K562 (cell line): Measurements from ENCODE around the gene PTGIR. TPM values are rescaled to one million over a fixed set of nuclear protein-coding genes. Genes with fewer than 3 reads are reported as not detected.

ENCODE experiments used
- CAMTA2 ChIP-seq: fragments of 250-450 bp; sonication (Bioruptor Pico); conservative IDR thresholded peaks from 2 replicates; pipeline ENCODE4 v1.5.1; 2022
- CBX2 ChIP-seq: fragments of 200-600 bp; sonication (generic); IDR thresholded peaks from one replicate; pipeline ENCODE4 v1.6.1; 2012; ENCODE audit warnings: mild to moderate bottlenecking, low read length, inconsistent platforms; ENCODE audit not compliant: insufficient read depth, poor library complexity, severe bottlenecking
- CREB1 ChIP-seq, 2 experiments: sonication (generic) in 1 of 2; formaldehyde crosslinking in 1 of 2; IDR thresholded peaks; 2 replicates each; pipeline versions ENCODE4 v1.6.1 to v1.8.0; 2012 to 2022; ENCODE audit warnings: inconsistent platforms in 1 of 2, mild to moderate bottlenecking in 1 of 2, missing genetic modification reagents in 1 of 2, moderate library complexity in 1 of 2
- EHMT2 ChIP-seq: fragments of 450-650 bp; IDR thresholded peaks from 2 replicates; pipeline ENCODE4 v1.6.1; 2018; ENCODE audit warnings: antibody characterized with exemption
- ELF2 ChIP-seq: fragments of 250-450 bp; sonication (Bioruptor Pico); IDR thresholded peaks from 2 replicates; pipeline ENCODE4 v1.5.0; 2021; ENCODE audit warnings: mild to moderate bottlenecking
- HDAC8 ChIP-seq: fragments of 450-650 bp; IDR thresholded peaks from 2 replicates; pipeline ENCODE4 v1.6.1; 2016; ENCODE audit warnings: mild to moderate bottlenecking, missing genetic modification characterization, moderate library complexity, missing compliant biosample characterization
- HNRNPK ChIP-seq: fragments of 200-400 bp; formaldehyde crosslinking; IDR thresholded peaks from one replicate; pipeline ENCODE4 v1.6.1; 2018; ENCODE audit warnings: mild to moderate bottlenecking, low read depth, low read length; ENCODE audit not compliant: poor library complexity, severe bottlenecking
- KAT2B ChIP-seq: IDR thresholded peaks from one replicate; pipeline ENCODE4 v1.6.1; 2012; ENCODE audit warnings: low read depth, mild to moderate bottlenecking, control low read depth, inconsistent platforms, low read length, moderate library complexity
- KDM2B ChIP-seq: fragments of 250-450 bp; sonication (Bioruptor Pico); IDR thresholded peaks from 2 replicates; pipeline ENCODE4 v1.8.0; 2021; ENCODE audit warnings: mild to moderate bottlenecking, moderate library complexity
- MAFK ChIP-seq: IDR thresholded peaks from 2 replicates; pipeline ENCODE4 v1.6.1; 2011; ENCODE audit warnings: low read length, improper control_type of control experiment
- MED1 ChIP-seq: sonication (generic); formaldehyde crosslinking; IDR thresholded peaks from 2 replicates; pipeline ENCODE4 v1.8.1; 2023; ENCODE audit warnings: missing genetic modification reagents, borderline replicate concordance
- MTA1 ChIP-seq: fragments of 450-650 bp; IDR thresholded peaks from 2 replicates; pipeline ENCODE4 v1.6.1; 2017; ENCODE audit warnings: borderline replicate concordance
- POLR2AphosphoS2 ChIP-seq: IDR thresholded peaks from 2 replicates; pipeline ENCODE4 v1.6.1; 2012; ENCODE audit warnings: low read length, improper control_type of control experiment
- SMAD4 ChIP-seq: fragments of 250-450 bp; sonication (Bioruptor Pico); conservative IDR thresholded peaks from 2 replicates; pipeline ENCODE4 v1.8.0; 2021; ENCODE audit warnings: inconsistent platforms, mild to moderate bottlenecking, moderate library complexity
- SREBF1 ChIP-seq: fragments of 150-350 bp; IDR thresholded peaks from 2 replicates; pipeline ENCODE4 v1.6.1; 2014; ENCODE audit warnings: antibody characterized with exemption, low read depth, low read length, borderline replicate concordance
- ZFP1 ChIP-seq: fragments of 450-650 bp; formaldehyde crosslinking; IDR thresholded peaks from 2 replicates; pipeline ENCODE4 v1.4.0; 2020; ENCODE audit warnings: mild to moderate bottlenecking, mixed read lengths
- ZFP30 ChIP-seq: fragments of 250-450 bp; sonication (Bioruptor Pico); IDR thresholded peaks from 2 replicates; pipeline ENCODE4 v1.8.0; 2022; ENCODE audit warnings: moderate library complexity, mild to moderate bottlenecking, inconsistent platforms, borderline replicate concordance
- ZFP36 ChIP-seq: fragments of 150-350 bp; IDR thresholded peaks from 2 replicates; pipeline ENCODE4 v1.6.1; 2018; ENCODE audit warnings: low read length, low read depth; ENCODE audit not compliant: partially characterized antibody
- ZKSCAN1 ChIP-seq: fragments of 150-350 bp; IDR thresholded peaks from 2 replicates; pipeline ENCODE4 v1.6.1; 2016; ENCODE audit warnings: low read depth, low read length
- ZNF146 ChIP-seq: IDR thresholded peaks from one replicate; pipeline ENCODE4 v1.6.1; 2018; ENCODE audit warnings: missing compliant biosample characterization; ENCODE audit not compliant: unreplicated experiment
- ZNF197 ChIP-seq: fragments of 200-800 bp; sonication (Bioruptor generic); IDR thresholded peaks from 2 replicates; pipeline ENCODE4 v1.6.1; 2016; ENCODE audit warnings: low read depth, missing genetic modification characterization, missing compliant biosample characterization
- ZNF239 ChIP-seq: fragments of 250-450 bp; sonication (Bioruptor Pico); IDR thresholded peaks from 2 replicates; pipeline ENCODE4 v1.4.0; 2020; ENCODE audit warnings: mild to moderate bottlenecking
- ZZZ3 ChIP-seq: fragments of 450-650 bp; IDR thresholded peaks from 2 replicates; pipeline ENCODE4 v1.6.1; 2016; ENCODE audit warnings: antibody characterized with exemption, mild to moderate bottlenecking, moderate library complexity
- polyA plus RNA-seq, 8 experiments: library from polyadenylated mRNA; depleted of rRNA in 4 of 8; stranded (reverse) in 5 of 8; unstranded in 3 of 8; fragments of >200 nt; fragmentation: Nextera tagmentation in 2 of 8; fragmentation: Illumina TruSeq in 1 of 8; extraction: Ambion mirVana in 2 of 8; extraction: Trizol in 1 of 8; gene quantifications; 2 replicates each; pipeline versions ENCODE4 v1.2.1 to v1.2.3, GENCODE V29; 2011 to 2014; ENCODE audit warnings: inconsistent platforms in 1 of 8, missing spikeins in 1 of 8
- total RNA-seq, 7 experiments: library from RNA; depleted of rRNA in 6 of 7; stranded (reverse); fragments of >200 nt in 6 of 7; fragmentation: Illumina TruSeq in 2 of 7; extraction: Trizol in 2 of 7; gene quantifications; 2 replicates each; pipeline versions ENCODE4 v1.2.1 to v1.2.3, GENCODE V29; 2011 to 2021; ENCODE audit warnings: low replicate concordance in 1 of 7
- TF ChIP-seq, protein P1 (sequence below): IDR thresholded peaks from 2 replicates; pipeline ENCODE4 v1.6.1; 2014; ENCODE audit warnings: antibody characterized with exemption
- TF ChIP-seq, protein P2 (sequence below): sonication (generic); formaldehyde crosslinking; IDR thresholded peaks from 2 replicates; pipeline ENCODE4 v1.8.0; 2022; ENCODE audit warnings: mild to moderate bottlenecking, missing genetic modification reagents, borderline replicate concordance

PTGIR gene
- total and polyA plus RNA-seq, 9 of the 15 experiments (the other 6 are each of a cell fraction or from before 2014, with no cell fraction given): 0.11 to 3.4 (median 1.1) TPM; not detected in 1

DNA sequence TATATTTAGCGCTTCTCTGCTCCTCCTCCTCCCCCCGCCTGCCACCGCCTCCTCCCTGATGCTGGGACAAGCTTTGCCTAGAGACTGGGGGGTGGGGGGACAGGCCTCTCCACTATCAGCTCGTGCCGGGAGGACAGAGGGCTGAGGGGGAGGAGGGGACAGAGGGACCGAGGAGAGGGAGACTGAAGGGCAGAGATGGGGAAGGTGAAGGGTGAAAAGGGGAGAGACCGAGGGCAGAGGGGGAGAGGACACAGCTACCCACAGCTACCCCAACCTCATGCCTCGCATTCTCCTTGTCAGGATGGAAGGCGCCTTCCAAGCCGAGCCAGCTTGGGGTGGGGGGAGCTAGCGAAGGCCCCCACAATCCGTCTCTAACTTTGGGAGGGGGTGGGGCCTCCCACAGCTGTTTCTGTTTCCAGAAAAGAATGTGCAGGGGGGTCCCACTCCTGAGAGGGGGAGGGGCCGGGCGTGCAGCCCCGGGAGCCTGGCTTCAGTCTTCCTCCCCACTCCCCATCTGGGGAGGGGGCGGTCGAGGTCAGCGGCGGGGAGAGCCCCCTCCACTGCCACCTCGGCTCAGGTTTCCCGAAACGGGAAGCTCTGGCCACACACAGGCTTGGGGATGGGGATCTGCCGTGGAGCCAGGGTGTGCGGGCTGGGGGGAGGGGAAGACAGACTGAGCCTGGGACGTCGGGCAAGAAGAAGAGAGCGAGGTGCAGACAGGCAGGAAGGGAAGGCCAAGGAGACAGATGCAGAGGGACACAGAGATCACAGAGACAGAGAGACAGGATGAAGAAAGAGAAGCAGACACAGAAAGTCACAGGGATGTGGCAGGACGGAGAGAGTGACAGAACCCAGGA is 34.5 kb upstream of the PTGIR start (continued):
- TF ChIP-seq ELF2 (CRISPR knock-in tag): no peak
- no peak for TF ChIP-seq ZFP36
- no peak for TF ChIP-seq SREBF1
- no peak for TF ChIP-seq ZFP30
- TF ChIP-seq MTA1: no peak; the same call in 1 of the 2 replicates
- no peak for TF ChIP-seq ZNF239
- TF ChIP-seq MED1: no peak
- TF ChIP-seq ZNF197 (CRISPR knock-in tag): no peak
- TF ChIP-seq CREB1 (IDR thresholded peaks at IDR 0.05): 0 out of 2 replicates have a peak, but pooled peaks have one; percentile 13
- no peak for TF ChIP-seq CREB1 (CRISPR knock-in tag; IDR thresholded peaks at IDR 0.05)
- no peak for TF ChIP-seq KAT2B
- TF ChIP-seq HNRNPK: no peak
- TF ChIP-seq, protein P1, sequence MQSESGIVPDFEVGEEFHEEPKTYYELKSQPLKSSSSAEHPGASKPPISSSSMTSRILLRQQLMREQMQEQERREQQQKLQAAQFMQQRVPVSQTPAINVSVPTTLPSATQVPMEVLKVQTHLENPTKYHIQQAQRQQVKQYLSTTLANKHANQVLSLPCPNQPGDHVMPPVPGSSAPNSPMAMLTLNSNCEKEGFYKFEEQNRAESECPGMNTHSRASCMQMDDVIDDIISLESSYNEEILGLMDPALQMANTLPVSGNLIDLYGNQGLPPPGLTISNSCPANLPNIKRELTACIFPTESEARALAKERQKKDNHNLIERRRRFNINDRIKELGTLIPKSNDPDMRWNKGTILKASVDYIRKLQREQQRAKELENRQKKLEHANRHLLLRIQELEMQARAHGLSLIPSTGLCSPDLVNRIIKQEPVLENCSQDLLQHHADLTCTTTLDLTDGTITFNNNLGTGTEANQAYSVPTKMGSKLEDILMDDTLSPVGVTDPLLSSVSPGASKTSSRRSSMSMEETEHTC: no peak
- no peak for TF ChIP-seq ZFP1 (CRISPR knock-in tag)
- TF ChIP-seq HDAC8 (tag): no peak
- no peak for TF ChIP-seq POLR2AphosphoS2
- no peak for TF ChIP-seq ZKSCAN1
- TF ChIP-seq CAMTA2 (CRISPR knock-in tag): no peak
- peak; percentile 34; the same call in 1 of the 2 replicates for TF ChIP-seq EHMT2
- TF ChIP-seq ZNF146 (CRISPR knock-in tag): no peak
- no peak for TF ChIP-seq KDM2B (CRISPR knock-in tag)
- TF ChIP-seq ZZZ3: no peak
- TF ChIP-seq SMAD4 (CRISPR knock-in tag): 0 out of 2 replicates have a peak, but pooled peaks have one; percentile 27
- TF ChIP-seq, protein P2, sequence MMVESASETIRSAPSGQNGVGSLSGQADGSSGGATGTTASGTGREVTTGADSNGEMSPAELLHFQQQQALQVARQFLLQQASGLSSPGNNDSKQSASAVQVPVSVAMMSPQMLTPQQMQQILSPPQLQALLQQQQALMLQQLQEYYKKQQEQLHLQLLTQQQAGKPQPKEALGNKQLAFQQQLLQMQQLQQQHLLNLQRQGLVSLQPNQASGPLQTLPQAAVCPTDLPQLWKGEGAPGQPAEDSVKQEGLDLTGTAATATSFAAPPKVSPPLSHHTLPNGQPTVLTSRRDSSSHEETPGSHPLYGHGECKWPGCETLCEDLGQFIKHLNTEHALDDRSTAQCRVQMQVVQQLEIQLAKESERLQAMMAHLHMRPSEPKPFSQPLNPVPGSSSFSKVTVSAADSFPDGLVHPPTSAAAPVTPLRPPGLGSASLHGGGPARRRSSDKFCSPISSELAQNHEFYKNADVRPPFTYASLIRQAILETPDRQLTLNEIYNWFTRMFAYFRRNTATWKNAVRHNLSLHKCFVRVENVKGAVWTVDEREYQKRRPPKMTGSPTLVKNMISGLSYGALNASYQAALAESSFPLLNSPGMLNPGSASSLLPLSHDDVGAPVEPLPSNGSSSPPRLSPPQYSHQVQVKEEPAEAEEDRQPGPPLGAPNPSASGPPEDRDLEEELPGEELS (CRISPR knock-in tag): no peak; the same call in 1 of the 2 replicates
- TF ChIP-seq CBX2: no peak
- no peak for TF ChIP-seq MAFK
